ENCODE data around the gene SNAPC3.

DNA sequence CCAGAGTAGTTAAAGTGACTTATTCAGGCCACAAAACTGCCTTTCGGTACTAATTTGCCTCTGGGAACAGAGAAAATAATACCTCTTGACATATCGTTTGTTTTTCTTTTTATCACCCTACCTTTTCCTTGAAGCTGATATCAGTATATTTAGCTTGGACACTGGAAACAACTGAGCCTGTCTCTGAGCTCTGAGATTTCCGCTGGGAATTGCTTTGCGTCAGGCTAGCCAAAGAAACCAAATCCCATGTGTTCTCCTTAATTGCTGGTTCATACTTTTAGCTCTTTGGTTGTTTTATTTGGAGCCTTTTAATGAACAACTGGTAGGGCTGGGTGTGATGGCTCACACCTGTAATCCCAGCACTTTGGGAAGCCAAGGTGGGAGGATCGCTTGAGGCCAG is 30.3 kb upstream of the SNAPC3 start:
- no peak for TF ChIP-seq POLR2A (IDR thresholded peaks at IDR 0.05)
- no peak for TF ChIP-seq CTCF (IDR thresholded peaks at IDR 0.05)

Measured in heart left ventricle (tissue), 13 donors.